NCI-H446 (cell line): Measurements from ENCODE around the gene MIX23.

ENCODE experiments used
- DNase-seq, 2 experiments: peaks; one replicate each; lab custom pipeline; 2025; lab: John Stamatoyannopoulos, UW

MIX23 gene

GRCh38 chr3:122351612-122352011 is 31.4 kb downstream of the MIX23 start:
- DNase-seq: no peak

GRCh38 chr3:122350814-122351418 is 32.1 kb downstream of the MIX23 start:
- no peak for DNase-seq

GRCh38 chr3:122349171-122349570 is 33.9 kb downstream of the MIX23 start:
- DNase-seq: no peak

- no peak for DNase-seq
Measured at GRCh38 chr3:122343654-122344053, 39.4 kb downstream of the MIX23 start.

GRCh38 chr3:122342803-122343202 is 40.2 kb downstream of the MIX23 start:
- DNase-seq: no peak

- no peak for DNase-seq
Measured at GRCh38 chr3:122332551-122332950, 50.5 kb downstream of the MIX23 start.

- DNase-seq: no peak
Measured at GRCh38 chr3:122331886-122332285, 51.1 kb downstream of the MIX23 start.

GRCh38 chr3:122325769-122326168 is 57.3 kb downstream of the MIX23 start:
- no peak for DNase-seq

- no peak for DNase-seq
Measured at GRCh38 chr3:122324871-122325323, 58.1 kb downstream of the MIX23 start, which contains the start of gene CSTA. Gene CSTA (plus strand): TSS chr3:122325248. CDS start chr3:122325293, 45 bp downstream.

GRCh38 chr3:122322095-122323075 is 60.6 kb downstream of the MIX23 start:
- no peak for DNase-seq

GRCh38 chr3:122318620-122319019 is 64.4 kb downstream of the MIX23 start:
- DNase-seq: no peak

GRCh38 chr3:122316368-122316767 is 66.7 kb downstream of the MIX23 start:
- no peak for DNase-seq

- DNase-seq: no peak
Measured at GRCh38 chr3:122315619-122316018, 67.4 kb downstream of the MIX23 start.

GRCh38 chr3:122314228-122314876 is 68.7 kb downstream of the MIX23 start:
- no peak for DNase-seq

- DNase-seq: no peak
Measured at GRCh38 chr3:122313281-122313680, 69.8 kb downstream of the MIX23 start.

GRCh38 chr3:122312826-122313225 is 70.2 kb downstream of the MIX23 start:
- no peak for DNase-seq

- DNase-seq: no peak
Measured at GRCh38 chr3:122310361-122310760, 72.7 kb downstream of the MIX23 start.
